ENCODE measurements around the gene UGP2. TPM values are rescaled to one million over a fixed set of nuclear protein-coding genes. Genes with fewer than 3 reads are reported as not detected.

UGP2 gene
- total RNA-seq (10 to 100 TPM; 40.2 to 73.4 (median 54.4) TPM), polyA plus RNA-seq (10 to 100 TPM; 30.0 to 47.9 TPM)

DNA sequence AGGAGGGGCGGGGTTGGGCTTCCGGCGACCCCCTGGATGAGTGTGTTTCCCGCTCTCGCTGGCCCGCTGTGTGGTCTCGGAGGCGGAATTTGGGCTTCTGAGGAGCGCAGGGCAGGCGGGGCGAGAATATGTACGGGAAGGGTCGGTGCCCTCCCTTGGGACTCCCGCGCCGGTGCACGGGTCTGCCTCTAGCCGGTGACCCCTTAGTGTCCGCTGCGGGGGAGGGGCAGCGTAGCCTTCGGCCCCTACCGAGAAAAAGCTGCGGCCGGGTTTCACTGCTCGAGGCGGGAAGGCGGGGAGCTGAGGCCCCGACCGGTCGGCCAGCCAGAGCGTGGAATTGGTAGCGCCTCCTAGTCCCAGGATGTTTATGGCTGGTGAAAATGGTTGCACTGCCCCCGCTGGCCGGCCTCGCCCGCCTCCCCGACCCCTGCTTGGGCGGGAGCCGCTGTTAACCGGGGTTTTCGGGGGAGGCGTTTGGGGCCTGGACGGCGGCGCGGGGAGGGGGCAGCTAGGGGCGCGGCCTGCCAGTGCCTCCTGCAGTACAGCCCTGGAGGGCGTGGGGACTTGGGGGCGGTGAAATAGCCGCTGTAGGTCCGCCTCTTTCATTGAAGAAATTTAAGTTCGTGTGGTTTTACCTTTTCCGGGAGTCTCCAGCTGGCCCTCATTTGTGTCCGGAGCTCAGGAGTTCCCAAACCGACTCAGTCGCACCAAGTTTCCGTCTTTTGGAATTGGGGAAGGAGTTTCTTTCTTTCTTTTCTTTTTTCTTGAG, at the start of gene UGP2:
TSS of gene UGP2 (plus strand) at position 643 of the 769 bp plus-strand sequence. CDS start 290 bp downstream, outside the sequence.
- peak within 1 kb of the TSS; percentile 94 to 97 (median 94) for H3K27ac ChIP-seq
- FAIRE-seq (no peak), DNase-seq (peak; percentile 84 to 95 (median 89)), ATAC-seq (peak; percentile 81 to 91 (median 82))
- no peaks in the 10 kb centered on the region for H3K36me3 ChIP-seq
- H3K9me3 ChIP-seq: no peaks in the 10 kb centered on the region
- H3K27me3 ChIP-seq: no peaks in the 10 kb centered on the region
- H3K4me3 ChIP-seq: peak within 1 kb of the TSS; percentile 67 to 90 (median 87)
- WGBS, 2 donors: 0 to 1% methylated on average over 50 to 59 of the region's 59 CpGs
- intact Hi-C loops (cut with DNase I): no loop called here
- H3K4me1 ChIP-seq: peaks cover 0 to 32% (median 11%) of the 10 kb centered on the region in 3 donors
- TF ChIP-seq, protein P1, sequence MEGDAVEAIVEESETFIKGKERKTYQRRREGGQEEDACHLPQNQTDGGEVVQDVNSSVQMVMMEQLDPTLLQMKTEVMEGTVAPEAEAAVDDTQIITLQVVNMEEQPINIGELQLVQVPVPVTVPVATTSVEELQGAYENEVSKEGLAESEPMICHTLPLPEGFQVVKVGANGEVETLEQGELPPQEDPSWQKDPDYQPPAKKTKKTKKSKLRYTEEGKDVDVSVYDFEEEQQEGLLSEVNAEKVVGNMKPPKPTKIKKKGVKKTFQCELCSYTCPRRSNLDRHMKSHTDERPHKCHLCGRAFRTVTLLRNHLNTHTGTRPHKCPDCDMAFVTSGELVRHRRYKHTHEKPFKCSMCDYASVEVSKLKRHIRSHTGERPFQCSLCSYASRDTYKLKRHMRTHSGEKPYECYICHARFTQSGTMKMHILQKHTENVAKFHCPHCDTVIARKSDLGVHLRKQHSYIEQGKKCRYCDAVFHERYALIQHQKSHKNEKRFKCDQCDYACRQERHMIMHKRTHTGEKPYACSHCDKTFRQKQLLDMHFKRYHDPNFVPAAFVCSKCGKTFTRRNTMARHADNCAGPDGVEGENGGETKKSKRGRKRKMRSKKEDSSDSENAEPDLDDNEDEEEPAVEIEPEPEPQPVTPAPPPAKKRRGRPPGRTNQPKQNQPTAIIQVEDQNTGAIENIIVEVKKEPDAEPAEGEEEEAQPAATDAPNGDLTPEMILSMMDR (IDR thresholded peaks at IDR 0.05): no peak

DNA sequence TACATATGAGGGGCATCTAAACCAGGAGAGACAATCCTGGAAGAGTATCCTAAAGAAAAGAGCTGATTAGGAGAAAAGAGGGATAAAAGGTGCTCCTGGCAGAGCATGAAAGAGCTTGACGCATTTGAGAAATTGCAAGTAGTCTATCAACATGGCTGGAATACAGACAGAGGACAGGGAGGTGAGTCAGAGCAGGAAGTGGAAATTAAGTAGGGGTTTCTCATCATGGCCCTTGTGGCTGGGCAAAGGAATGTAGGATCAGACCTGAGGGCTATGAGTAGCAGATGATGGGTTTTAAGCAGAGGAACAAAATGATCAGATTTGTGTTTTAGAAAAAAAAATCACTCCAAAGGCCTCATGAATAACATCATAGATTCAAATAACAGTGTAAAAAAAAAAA, 49.2 kb upstream of the UGP2 start:
- FAIRE-seq: no peak
- H3K36me3 ChIP-seq: no peaks in the 10 kb centered on the region
- TF ChIP-seq, protein P1 (IDR thresholded peaks at IDR 0.05): no peak
- DNase-seq: no peak
- ATAC-seq: peak in 1 of 4 donors; percentile 17
- no peaks in the 10 kb centered on the region for H3K4me1 ChIP-seq
- 99 to 100% methylated on average over 1 of the region's 1 CpG for WGBS, 2 donors
- no peak overlapping the region for H3K4me3 ChIP-seq
- H3K27ac ChIP-seq: no peak overlapping the region
- intact Hi-C loops (cut with DNase I): no loop called here
- no peaks in the 10 kb centered on the region for H3K27me3 ChIP-seq
- no peaks in the 10 kb centered on the region for H3K9me3 ChIP-seq

DNA sequence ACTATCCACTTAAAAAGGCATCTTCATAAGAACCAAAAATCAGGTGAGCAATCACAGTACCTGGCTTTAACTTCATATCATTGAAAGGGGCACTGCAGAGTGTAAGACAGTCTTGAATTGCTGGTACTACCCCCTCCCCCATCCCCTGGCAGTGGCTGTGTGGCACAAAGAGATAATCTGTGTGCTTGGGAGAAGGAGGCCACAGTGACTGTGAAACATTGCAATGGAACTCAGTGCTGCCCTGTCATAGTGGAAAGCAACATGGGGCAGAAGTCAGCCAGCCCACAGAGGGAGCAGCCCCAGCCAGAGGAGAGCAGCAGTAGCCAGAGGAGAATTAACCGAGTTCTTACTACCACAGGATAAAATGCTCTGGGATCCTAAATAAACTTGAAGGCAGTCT, 45.3 kb upstream of the UGP2 start:
- Histone ChIP-seq H3K27me3 (no peaks in the 10 kb centered on the region), H3K4me1 (no peaks in the 10 kb centered on the region), H3K27ac (no peak overlapping the region), H3K4me3 (no peak overlapping the region), H3K36me3 (no peaks in the 10 kb centered on the region), H3K9me3 (no peaks in the 10 kb centered on the region)
- TF ChIP-seq, protein P1 (IDR thresholded peaks at IDR 0.05): no peak
- ATAC-seq: no peak
- WGBS, 2 donors: 85 to 98% methylated on average over 1 of the region's 1 CpG
- FAIRE-seq: no peak
- no peak for DNase-seq
- intact Hi-C loops (cut with DNase I): no loop called here

DNA sequence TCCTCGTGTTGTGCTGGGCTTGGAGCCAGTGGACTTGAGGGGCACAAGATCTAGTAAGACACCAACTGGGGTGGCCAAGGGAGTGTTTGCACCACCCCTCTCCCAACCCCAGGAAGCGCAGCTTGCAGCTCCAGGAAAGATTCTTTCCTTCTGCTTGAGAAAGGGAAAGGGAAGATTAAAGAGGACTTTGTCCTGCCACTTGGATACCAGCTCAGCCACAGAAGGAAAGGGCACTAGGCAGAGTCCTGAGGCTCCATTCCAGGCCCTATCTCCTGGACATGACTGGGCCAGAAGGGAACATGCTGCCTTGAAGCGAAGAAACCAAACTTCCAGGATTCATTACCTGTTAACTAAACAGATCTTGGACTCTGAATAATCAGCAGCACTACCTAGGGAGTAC, 44.9 kb upstream of the UGP2 start:
- ATAC-seq (no peak), DNase-seq (no peak), FAIRE-seq (no peak)
- 92 to 97% methylated on average over 3 of the region's 3 CpGs for WGBS, 2 donors
- Histone ChIP-seq H3K27me3 (no peaks in the 10 kb centered on the region), H3K27ac (no peak overlapping the region), H3K36me3 (no peaks in the 10 kb centered on the region), H3K9me3 (no peaks in the 10 kb centered on the region), H3K4me3 (no peak overlapping the region), H3K4me1 (no peaks in the 10 kb centered on the region)
- intact Hi-C loops (cut with DNase I): no loop called here
- TF ChIP-seq, protein P1 (IDR thresholded peaks at IDR 0.05): no peak

DNA sequence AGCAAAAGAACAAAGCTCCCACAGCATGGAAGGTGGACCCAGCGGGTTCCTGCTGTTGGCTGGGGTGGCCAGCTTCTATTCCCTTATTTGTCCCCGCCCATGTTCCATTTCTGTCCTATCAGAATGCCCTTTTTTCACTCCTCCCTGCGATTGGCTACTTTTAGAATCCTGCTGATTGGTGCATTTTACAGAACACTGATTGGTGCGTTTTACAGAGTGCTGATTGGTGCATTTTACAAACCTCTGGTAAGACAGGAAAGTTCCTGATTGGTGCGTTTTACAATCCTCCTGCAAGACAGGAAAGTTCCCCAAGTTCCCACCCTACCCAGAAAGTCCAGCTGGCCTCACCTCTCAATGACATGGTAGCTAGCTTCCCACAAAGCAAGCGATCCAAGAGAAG, 40.2 kb upstream of the UGP2 start:
- H3K4me1 ChIP-seq: no peaks in the 10 kb centered on the region
- DNase-seq (no peak), ATAC-seq (no peak), FAIRE-seq (no peak)
- no peaks in the 10 kb centered on the region for H3K27me3 ChIP-seq
- H3K9me3 ChIP-seq: no peaks in the 10 kb centered on the region
- intact Hi-C loops (cut with DNase I): no loop called here
- TF ChIP-seq, protein P1 (IDR thresholded peaks at IDR 0.05): no peak
- no peak overlapping the region for H3K27ac ChIP-seq
- H3K4me3 ChIP-seq: no peak overlapping the region
- 90 to 97% methylated on average over 6 of the region's 6 CpGs for WGBS, 2 donors
- no peaks in the 10 kb centered on the region for H3K36me3 ChIP-seq

Measured in pancreas (tissue), 10 donors.